GM18868 (cell line): Measurements from ENCODE around the gene MAP3K12.
"Not testable (repeated sequence)": the region's sequence is repeated elsewhere in the genome, so short reads cannot be mapped to it uniquely, and the experiment has no call there.

Experiments used
- ATAC-seq: cut with Tn5 transposase; IDR thresholded peaks from one replicate; pipeline ENCODE4 v1.9.1; 2021; ENCODE audit warnings: mild to moderate bottlenecking, moderate library complexity; ENCODE audit not compliant: unreplicated experiment

The MAP3K12 gene

GRCh38 chr12:53443955-53444354 lies 55.3 kb downstream of the MAP3K12 start:
- no peak for ATAC-seq

GRCh38 chr12:53441040-53441833 lies 58.0 kb downstream of the MAP3K12 start, which contains the start of gene PRR13:
Gene PRR13, plus strand, starts transcription at chr12:53441734. Its CDS starts 981 bp downstream, at chr12:53442715.
- ATAC-seq: peak; percentile 99

GRCh38 chr12:53439582-53439981 lies 59.7 kb downstream of the MAP3K12 start:
- not testable (repeated sequence) for ATAC-seq

GRCh38 chr12:53435326-53435725 lies 63.9 kb downstream of the MAP3K12 start:
- ATAC-seq: not testable (repeated sequence)

GRCh38 chr12:53431187-53431586 lies 68.1 kb downstream of the MAP3K12 start:
- no peak for ATAC-seq

- ATAC-seq: no peak
Observed at GRCh38 chr12:53430116-53430515, 69.1 kb downstream of the MAP3K12 start.
